Psoas muscle (tissue), 8 donors: ENCODE results near the gene DBN1. TPM values are rescaled to one million over a fixed set of nuclear protein-coding genes. Genes with fewer than 3 reads are reported as not detected.

Source experiments
- ATAC-seq, 4 donors: fragments of 200-7000 bp; cut with Tn5 transposase; one replicate each; pipeline ENCODE4 v1.9.1; 2020; ENCODE audit warnings: moderate library complexity in 3 of 4, mild to moderate bottlenecking in 2 of 4
- DNase-seq, 2 donors: peaks; one replicate each; pipeline ENCODE4 v3.0.0-alpha.2; 2020
- H3K27ac ChIP-seq: fragments of 200-600 bp; one replicate; pipeline ENCODE4 v1.8.0; 2022
- H3K27me3 ChIP-seq, 3 donors: fragments of 200-600 bp in 1 of 3; one replicate each; pipeline versions ENCODE4 v1.6.1 to v1.8.0; 2013 to 2022; ENCODE audit warnings: low read length in 2 of 3, mild to moderate bottlenecking in 2 of 3, moderate library complexity in 1 of 3; ENCODE audit not compliant: insufficient read depth in 3 of 3
- H3K36me3 ChIP-seq, 2 donors: fragments of 200-600 bp in 1 of 2; one replicate each; pipeline versions ENCODE4 v1.6.1 to v1.8.0; 2013 to 2022; ENCODE audit warnings: low read depth in 1 of 2, mild to moderate bottlenecking in 1 of 2, moderate library complexity in 1 of 2; ENCODE audit not compliant: insufficient read depth in 1 of 2
- H3K4me1 ChIP-seq: fragments of 200-600 bp; one replicate; pipeline ENCODE4 v1.8.0; 2022
- H3K4me3 ChIP-seq: fragments of 200-600 bp; one replicate; pipeline ENCODE4 v1.8.0; 2022; ENCODE audit warnings: mild to moderate bottlenecking
- H3K9me3 ChIP-seq: fragments of 200-600 bp; one replicate; pipeline ENCODE4 v1.8.0; 2022
- CTCF ChIP-seq: fragments of 200-600 bp; IDR thresholded peaks from one replicate; pipeline ENCODE4 v1.8.0; 2022; ENCODE audit warnings: antibody characterized with exemption
- WGBS, 3 donors: extraction: QIAGEN DNeasy Blood & Tissue Kit; methylation state at CpG; one replicate each; pipeline versions ENCODE4 v1.1.6 to v1.1.7; 2013; 5-methylcytosine and 5-hydroxymethylcytosine counted together
- intact Hi-C, 2 donors: fragments of 100-400 bp; cut with DNase I; formaldehyde crosslinking; loops; one replicate each; pipeline versions ENCODE4 v1.11.0 to v1.14.2; 2022
- polyA plus RNA-seq, 3 donors: library from polyadenylated mRNA; stranded (reverse); fragments of 200-250 nt; gene quantifications; one replicate each; pipeline ENCODE4 v1.2.3, GENCODE V29; 2013
- total RNA-seq, 4 donors: library from RNA; stranded (reverse); fragmentation: NEBNext Ultra II Directional in 2 of 4; extraction: Animal tissue kit (Norgen Biotek cat#: 25700) in 2 of 4; gene quantifications; one replicate each; pipeline versions ENCODE4 v1.2.1 to v1.2.4, GENCODE V29; 2021 to 2023
- donor health status: healthy with polysubstance abuse.
- donor health status: DM: no; HTN: no; CAD: no; lungs with moderate emphysema.
- donor health status: Bipolar disorder and iron deficiency.
- donor health status: healthy.
- donor health status: DM: yes; HTN: yes; CAD: no.
- donor health status: DM: no; HTN: no; CAD: no.
- donor health status: DM: no; HTN: no; CAD: no.
- donor health status: DM: yes; HTN: yes; CAD: no.

The DBN1 gene
- total and polyA plus RNA-seq, 7 donors = 8.1 to 28.4 (median 20.8) TPM

- Histone ChIP-seq H3K4me1 (peaks cover 29% of the 10 kb centered on the region), H3K36me3 (peaks cover 0 to 4% of the 10 kb centered on the region in 2 donors), H3K27me3 (no peaks in the 10 kb centered on the region), H3K4me3 (no peak overlapping the region), H3K9me3 (no peaks in the 10 kb centered on the region), H3K27ac (no peak overlapping the region)
- peak in 1 of 2 donors; percentile 65 for DNase-seq
- WGBS, 3 donors = 77 to 79% (median 77%) methylated on average over 18 of the region's 18 CpGs
- intact Hi-C loops = no loop called here
- ATAC-seq = no peak
- TF ChIP-seq CTCF = no peak
These were observed 3.2 kb upstream of the DBN1 start for GRCh38 chr5:177476531-177477233.

DNA sequence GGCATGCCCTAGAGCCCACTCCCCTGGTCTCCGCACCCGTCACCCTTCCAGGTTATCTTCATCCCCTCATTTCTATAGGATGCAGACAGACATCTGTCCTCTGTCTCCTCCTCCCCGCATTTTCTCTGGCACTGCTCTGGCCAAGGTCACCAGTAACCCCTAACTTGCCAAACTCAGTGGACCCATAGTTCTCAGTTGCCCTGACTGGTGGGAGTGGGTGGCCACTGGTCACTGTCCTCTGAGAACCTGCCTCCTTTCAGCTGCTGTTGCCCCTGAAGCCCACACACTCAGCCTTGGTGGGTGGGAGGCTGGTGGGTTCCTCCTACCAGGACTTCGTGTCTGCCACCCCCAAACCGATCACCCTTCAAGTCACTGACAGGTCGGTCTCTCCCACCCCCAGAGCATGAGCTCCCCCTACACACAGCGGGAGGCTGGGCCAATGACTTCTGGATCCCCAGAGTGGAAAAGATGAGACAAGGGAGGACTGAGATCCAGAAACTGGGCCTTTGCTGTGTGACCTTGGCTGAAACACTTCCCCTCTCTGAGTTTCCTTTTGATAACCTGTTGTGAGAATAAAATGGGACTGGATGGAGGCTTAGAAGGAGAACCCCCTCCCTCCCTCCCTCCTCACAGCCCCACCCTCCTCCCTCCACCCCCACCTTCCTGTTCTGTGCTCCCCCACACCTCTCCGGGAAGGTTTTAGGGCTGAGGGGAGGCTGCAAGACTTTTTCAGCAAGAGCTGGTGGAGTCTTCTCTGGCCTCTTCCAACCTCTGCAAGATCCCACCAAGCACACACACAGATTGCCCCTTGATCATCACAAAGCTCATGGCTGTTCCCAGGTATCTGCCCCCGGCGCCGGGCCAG, 2.4 kb upstream of the DBN1 start:
- no peak overlapping the region for H3K4me3 ChIP-seq
- no peaks in the 10 kb centered on the region for H3K27me3 ChIP-seq
- H3K4me1 ChIP-seq = peaks cover 29% of the 10 kb centered on the region
- no peaks in the 10 kb centered on the region for H3K9me3 ChIP-seq
- no peak overlapping the region for H3K27ac ChIP-seq
- 72 to 74% (median 73%) methylated on average over 11 of the region's 11 CpGs for WGBS, 3 donors
- TF ChIP-seq CTCF = no peak
- no peaks in the 10 kb centered on the region for H3K36me3 ChIP-seq
- DNase-seq (no peak), ATAC-seq (no peak)
- intact Hi-C loops = no loop called here

DNA sequence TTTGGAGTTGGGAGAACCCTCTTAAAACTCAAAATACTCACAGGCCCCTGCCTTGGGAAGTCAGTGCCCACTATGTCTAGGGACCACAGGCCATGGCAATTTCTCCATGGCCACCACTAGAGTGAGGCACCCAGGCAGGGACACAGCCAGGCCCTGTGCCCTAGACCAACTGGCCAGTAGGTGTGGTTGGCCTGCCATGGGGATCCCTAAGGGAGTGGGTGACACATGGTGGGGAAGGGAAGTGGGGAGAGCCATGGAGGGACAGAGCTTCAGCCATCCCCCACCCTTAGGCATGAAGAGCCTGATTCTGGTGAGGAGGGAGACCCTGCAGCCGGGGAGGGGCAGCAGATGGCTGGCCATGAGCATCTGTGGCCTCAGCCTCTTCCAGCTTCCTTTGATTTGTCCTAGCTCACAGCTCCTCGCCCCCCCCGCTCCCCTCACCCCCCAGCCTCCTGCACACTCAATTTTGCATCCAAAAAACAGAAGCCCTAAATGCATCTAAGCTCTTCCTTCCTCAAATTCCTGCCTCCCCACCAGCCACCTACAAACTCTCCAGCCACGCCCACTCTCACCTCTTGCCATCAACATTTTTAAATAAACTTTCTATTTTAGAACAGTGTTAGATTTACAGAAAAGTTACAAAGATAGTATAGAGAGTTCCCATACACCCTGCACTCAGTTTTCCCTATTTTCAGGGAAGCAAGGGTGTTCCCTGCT, 1.6 kb upstream of the DBN1 start:
- Histone ChIP-seq H3K27me3 (no peaks in the 10 kb centered on the region), H3K4me1 (peaks cover 24% of the 10 kb centered on the region), H3K9me3 (no peaks in the 10 kb centered on the region), H3K27ac (no peak overlapping the region), H3K4me3 (no peak overlapping the region), H3K36me3 (no peaks in the 10 kb centered on the region)
- TF ChIP-seq CTCF = no peak
- ATAC-seq (no peak), DNase-seq (no peak)
- intact Hi-C loops = no loop called here
- WGBS, 3 donors = 67 to 69% (median 69%) methylated on average over 3 to 4 of the region's 4 CpGs

- H3K27me3 ChIP-seq = no peaks in the 10 kb centered on the region
- no peak for DNase-seq
- no peak overlapping the region for H3K4me3 ChIP-seq
- intact Hi-C loops = no loop called here
- no peaks in the 10 kb centered on the region for H3K36me3 ChIP-seq
- H3K27ac ChIP-seq = no peak overlapping the region
- H3K9me3 ChIP-seq = no peaks in the 10 kb centered on the region
- WGBS, 3 donors = 52 to 61% (median 56%) methylated on average over 7 of the region's 7 CpGs
- peaks cover 16% of the 10 kb centered on the region for H3K4me1 ChIP-seq
- TF ChIP-seq CTCF = no peak
- no peak for ATAC-seq
These were observed 605 bp upstream of the DBN1 start for GRCh38 chr5:177474002-177474476.
